ENCODE data around the gene PRDM1. TPM values are rescaled to one million over a fixed set of nuclear protein-coding genes. Genes with fewer than 3 reads are reported as not detected.

The PRDM1 gene
- total RNA-seq, 1 donor from 2014 or later = 0.15 TPM

GRCh38 chr6:106152952-106153351, 66.8 kb downstream of the PRDM1 start:
- Mint-ChIP-seq H3K4me3 (ENCODE audit: unreplicated experiment) (no peak overlapping the region), H3K27me3 (ENCODE audit: low read depth) (no peaks in the 10 kb centered on the region), H3K36me3 (ENCODE audit: low read depth) (peaks cover 5% of the 10 kb centered on the region), H3K9me3 (ENCODE audit: low read depth) (no peaks in the 10 kb centered on the region), H3K27ac (ENCODE audit: unreplicated experiment) (no peak overlapping the region), H3K4me1 (ENCODE audit: low read depth) (no peaks in the 10 kb centered on the region)
- TF ChIP-seq, protein P1, sequence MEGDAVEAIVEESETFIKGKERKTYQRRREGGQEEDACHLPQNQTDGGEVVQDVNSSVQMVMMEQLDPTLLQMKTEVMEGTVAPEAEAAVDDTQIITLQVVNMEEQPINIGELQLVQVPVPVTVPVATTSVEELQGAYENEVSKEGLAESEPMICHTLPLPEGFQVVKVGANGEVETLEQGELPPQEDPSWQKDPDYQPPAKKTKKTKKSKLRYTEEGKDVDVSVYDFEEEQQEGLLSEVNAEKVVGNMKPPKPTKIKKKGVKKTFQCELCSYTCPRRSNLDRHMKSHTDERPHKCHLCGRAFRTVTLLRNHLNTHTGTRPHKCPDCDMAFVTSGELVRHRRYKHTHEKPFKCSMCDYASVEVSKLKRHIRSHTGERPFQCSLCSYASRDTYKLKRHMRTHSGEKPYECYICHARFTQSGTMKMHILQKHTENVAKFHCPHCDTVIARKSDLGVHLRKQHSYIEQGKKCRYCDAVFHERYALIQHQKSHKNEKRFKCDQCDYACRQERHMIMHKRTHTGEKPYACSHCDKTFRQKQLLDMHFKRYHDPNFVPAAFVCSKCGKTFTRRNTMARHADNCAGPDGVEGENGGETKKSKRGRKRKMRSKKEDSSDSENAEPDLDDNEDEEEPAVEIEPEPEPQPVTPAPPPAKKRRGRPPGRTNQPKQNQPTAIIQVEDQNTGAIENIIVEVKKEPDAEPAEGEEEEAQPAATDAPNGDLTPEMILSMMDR (IDR thresholded peaks at IDR 0.05) = no peak
- DNase-seq (ENCODE audit: low spot score) = no peak

- Mint-ChIP-seq H3K27ac (ENCODE audit: unreplicated experiment) (no peak overlapping the region), H3K9me3 (ENCODE audit: low read depth) (no peaks in the 10 kb centered on the region), H3K36me3 (ENCODE audit: low read depth) (peaks cover 5% of the 10 kb centered on the region), H3K4me1 (ENCODE audit: low read depth) (peaks cover 5% of the 10 kb centered on the region), H3K27me3 (ENCODE audit: low read depth) (no peaks in the 10 kb centered on the region), H3K4me3 (ENCODE audit: unreplicated experiment) (no peak overlapping the region)
- DNase-seq (ENCODE audit: low spot score) = no peak
- TF ChIP-seq, protein P1 (IDR thresholded peaks at IDR 0.05) = no peak
Measured at GRCh38 chr6:106154326-106154725, 68.2 kb downstream of the PRDM1 start.

GRCh38 chr6:106155219-106155830, 69.2 kb downstream of the PRDM1 start:
- Mint-ChIP-seq H3K4me1 (ENCODE audit: low read depth) (peaks cover 10% of the 10 kb centered on the region), H3K9me3 (ENCODE audit: low read depth) (no peaks in the 10 kb centered on the region), H3K4me3 (ENCODE audit: unreplicated experiment) (no peak overlapping the region), H3K27ac (ENCODE audit: unreplicated experiment) (no peak overlapping the region), H3K27me3 (ENCODE audit: low read depth) (no peaks in the 10 kb centered on the region), H3K36me3 (ENCODE audit: low read depth) (peaks cover 5% of the 10 kb centered on the region)
- DNase-seq (ENCODE audit: low spot score) = no peak
- TF ChIP-seq, protein P1 (IDR thresholded peaks at IDR 0.05) = no peak

- no peaks in the 10 kb centered on the region for H3K27me3 Mint-ChIP-seq (ENCODE audit: low read depth)
Measured at GRCh38 chr6:106156413-106156812, 70.3 kb downstream of the PRDM1 start.

DNA sequence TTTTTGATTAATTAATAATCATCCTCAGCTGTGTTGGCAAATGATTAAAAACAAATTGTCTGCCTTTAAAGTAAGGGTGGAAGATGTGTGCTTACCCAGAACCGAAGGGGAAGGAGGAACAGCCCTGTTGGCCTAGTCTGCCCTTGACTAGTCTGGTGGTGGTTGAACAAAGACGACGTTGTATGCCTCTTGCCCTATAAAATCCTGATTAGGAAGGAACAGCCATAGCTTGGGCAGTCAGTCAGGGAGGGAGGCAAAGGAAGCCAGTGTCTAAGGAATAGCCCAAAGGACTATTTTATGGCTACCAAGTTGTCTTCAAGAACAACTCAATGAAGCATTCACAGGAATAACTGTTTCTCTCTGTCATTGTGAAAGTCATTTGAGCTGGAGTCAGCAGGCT, 70.7 kb downstream of the PRDM1 start:
- Mint-ChIP-seq H3K4me3 (ENCODE audit: unreplicated experiment) (no peak overlapping the region), H3K9me3 (ENCODE audit: low read depth) (no peaks in the 10 kb centered on the region), H3K4me1 (ENCODE audit: low read depth) (peaks cover 10% of the 10 kb centered on the region), H3K36me3 (ENCODE audit: low read depth) (peaks cover 5% of the 10 kb centered on the region), H3K27me3 (ENCODE audit: low read depth) (no peaks in the 10 kb centered on the region), H3K27ac (ENCODE audit: unreplicated experiment) (no peak overlapping the region)
- DNase-seq (ENCODE audit: low spot score) = no peak
- TF ChIP-seq, protein P1 (IDR thresholded peaks at IDR 0.05) = no peak

More at GRCh38 chr6:106156413-106156812, 70.3 kb downstream of the PRDM1 start:
- TF ChIP-seq, protein P1 (IDR thresholded peaks at IDR 0.05) = no peak
- no peak overlapping the region for H3K4me3 Mint-ChIP-seq (ENCODE audit: unreplicated experiment)
- H3K4me1 Mint-ChIP-seq (ENCODE audit: low read depth) = peaks cover 10% of the 10 kb centered on the region
- no peak for DNase-seq (ENCODE audit: low spot score)
- no peaks in the 10 kb centered on the region for H3K9me3 Mint-ChIP-seq (ENCODE audit: low read depth)
- H3K27ac Mint-ChIP-seq (ENCODE audit: unreplicated experiment) = no peak overlapping the region
- peaks cover 5% of the 10 kb centered on the region for H3K36me3 Mint-ChIP-seq (ENCODE audit: low read depth)

Measured in chondrocyte (in vitro differentiated cells).